ENCODE data around the gene NR1H3. TPM values are rescaled to one million over a fixed set of nuclear protein-coding genes. Genes with fewer than 3 reads are reported as not detected.
"Not testable (repeated sequence)": the region's sequence is repeated elsewhere in the genome, so short reads cannot be mapped to it uniquely, and the experiment has no call there.

Gene NR1H3
- total RNA-seq = 49.2 TPM
- long read RNA-seq, transcript NR1H3-211 (10 exons, 1,637 nt) = major isoform, 10 of 53 reads
- long read RNA-seq, partial matches to known transcripts = 7 of 53 reads
- long read RNA-seq, other reads (novel, unspliced or antisense) = 32 of 53 reads

GRCh38 chr11:47257517-47258316, at the start of gene NR1H3:
TSS of gene NR1H3 (plus strand) at chr11:47257996. CDS start at chr11:47259217, 1,221 bp downstream.
- peak within 1 kb of the TSS; percentile 52 for H3K4me3 ChIP-seq
- peak within 1 kb of the TSS; percentile 74 for H3K27ac ChIP-seq
- DNase-seq (peak; percentile 87), ATAC-seq (peak; percentile 82 to 85)
- intact Hi-C loops (cut with DNase I) = no loop called here
- no peaks in the 10 kb centered on the region for H3K9me3 ChIP-seq
- H3K4me1 ChIP-seq = peaks cover 66% of the 10 kb centered on the region
- TF ChIP-seq CTCF (IDR thresholded peaks at IDR 0.05) = peak; percentile 51
- H3K27me3 ChIP-seq (ENCODE audit: low read depth) = no peaks in the 10 kb centered on the region
- peaks cover 7% of the 10 kb centered on the region for H3K36me3 ChIP-seq

DNA sequence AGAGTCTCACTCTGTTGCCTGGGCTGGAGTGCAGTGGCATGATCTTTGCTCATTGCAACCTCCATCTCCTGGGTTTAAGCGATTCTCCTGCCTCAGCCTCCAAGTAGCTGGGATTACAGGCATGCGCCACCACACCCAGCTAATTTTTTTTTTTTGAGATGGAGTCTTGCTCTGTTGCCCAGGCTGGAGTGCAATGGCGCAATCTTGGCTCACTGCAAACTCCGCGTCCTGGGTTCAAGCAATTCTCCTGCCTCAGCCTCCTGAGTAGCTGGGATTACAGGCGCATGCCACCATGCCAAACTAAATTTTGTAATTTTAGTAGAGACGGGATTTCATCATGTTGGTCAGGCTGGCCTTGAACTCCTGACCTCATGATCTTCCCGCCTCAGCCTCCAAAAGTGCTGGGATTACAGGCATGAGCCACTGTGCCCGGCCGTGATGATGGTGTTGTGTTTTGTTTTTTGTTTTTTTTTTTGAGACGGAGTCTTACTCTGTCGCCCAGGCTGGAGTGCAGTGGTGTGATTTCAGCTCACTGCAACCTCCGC, 49.7 kb upstream of the NR1H3 start:
- H3K27me3 ChIP-seq (ENCODE audit: low read depth); H3K4me1 ChIP-seq; H3K9me3 ChIP-seq; H3K36me3 ChIP-seq; intact Hi-C loops (cut with DNase I); ATAC-seq; H3K27ac ChIP-seq; DNase-seq; H3K4me3 ChIP-seq: not testable (repeated sequence)

GRCh38 chr11:47208628-47209027, 49.2 kb upstream of the NR1H3 start:
- Histone ChIP-seq H3K9me3 (no peaks in the 10 kb centered on the region), H3K27ac (no peak overlapping the region), H3K27me3 (ENCODE audit: low read depth) (no peaks in the 10 kb centered on the region), H3K36me3 (no peaks in the 10 kb centered on the region), H3K4me1 (peaks cover 3% of the 10 kb centered on the region), H3K4me3 (no peak overlapping the region)
- TF ChIP-seq CTCF (IDR thresholded peaks at IDR 0.05) = no peak
- DNase-seq (no peak), ATAC-seq (no peak)
- intact Hi-C loops (cut with DNase I) = no loop called here

DNA sequence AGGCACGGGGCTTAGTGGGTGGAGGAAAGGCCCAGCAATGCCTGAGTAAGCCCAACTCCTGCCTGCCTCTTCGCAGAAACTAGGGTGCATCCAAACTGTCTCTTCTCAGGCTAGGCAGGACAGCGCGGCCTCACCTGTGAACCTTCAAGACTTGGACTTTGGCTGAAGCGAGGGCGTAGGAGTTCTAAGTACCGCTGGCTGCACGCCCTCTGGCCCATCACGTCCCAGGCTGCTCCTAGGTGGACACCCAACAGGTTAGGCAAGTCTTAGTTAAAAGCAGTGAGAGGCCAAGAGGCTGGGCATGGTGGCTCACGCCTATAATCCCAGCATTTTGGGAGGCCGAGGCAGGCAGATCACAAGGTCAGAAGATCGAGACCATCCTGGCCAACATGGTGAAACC, 44.9 kb upstream of the NR1H3 start:
- no peak overlapping the region for H3K4me3 ChIP-seq
- no peak for DNase-seq
- ATAC-seq = no peak
- no peaks in the 10 kb centered on the region for H3K9me3 ChIP-seq
- peaks cover 35% of the 10 kb centered on the region for H3K4me1 ChIP-seq
- H3K27me3 ChIP-seq (ENCODE audit: low read depth) = no peaks in the 10 kb centered on the region
- TF ChIP-seq CTCF (IDR thresholded peaks at IDR 0.05) = no peak
- intact Hi-C loops (cut with DNase I) = no loop called here
- H3K27ac ChIP-seq = no peak overlapping the region
- peaks cover 6% of the 10 kb centered on the region for H3K36me3 ChIP-seq

- ATAC-seq = peak; percentile 95 to 97
- TF ChIP-seq CTCF (IDR thresholded peaks at IDR 0.05) = no peak
- Histone ChIP-seq H3K27me3 (ENCODE audit: low read depth) (no peaks in the 10 kb centered on the region), H3K4me1 (peaks cover 41% of the 10 kb centered on the region), H3K4me3 (peak overlapping the region; percentile 74), H3K9me3 (no peaks in the 10 kb centered on the region), H3K36me3 (peaks cover 12% of the 10 kb centered on the region), H3K27ac (peak overlapping the region; percentile 90)
- peak; percentile 96 for DNase-seq
- intact Hi-C loops (cut with DNase I) = no loop called here
Observed at GRCh38 chr11:47213950-47214565, 43.7 kb upstream of the NR1H3 start.

Data from lower lobe of right lung (tissue), 2 donors.